Ectodermal cell (in vitro differentiated cells): ENCODE measurements around the gene AMOTL2.
A peak's percentile ranks its signal among the peaks of the same experiment; 100 is the strongest.

Experiments
- H3K27ac ChIP-seq: 2 replicates; pipeline ENCODE4 v1.7.0; 2013; ENCODE audit warnings: mild to moderate bottlenecking, low read depth, low read length; ENCODE audit not compliant: insufficient read depth, poor library complexity, severe bottlenecking
- H3K27me3 ChIP-seq: 2 replicates; pipeline ENCODE4 v1.7.0; 2013; ENCODE audit warnings: mild to moderate bottlenecking, low read length; ENCODE audit not compliant: insufficient read depth, control insufficient read depth, poor library complexity, severe bottlenecking
- H3K36me3 ChIP-seq: one replicate; pipeline ENCODE4 v1.7.0; 2013; ENCODE audit warnings: low read length; ENCODE audit not compliant: control insufficient read depth, insufficient read depth
- H3K4me1 ChIP-seq: one replicate; pipeline ENCODE4 v1.7.0; 2013; ENCODE audit warnings: low read length; ENCODE audit not compliant: control insufficient read depth, insufficient read depth
- H3K4me3 ChIP-seq: 2 replicates; pipeline ENCODE4 v1.7.0; 2013; ENCODE audit warnings: low read depth, low read length, control low read depth; ENCODE audit not compliant: insufficient read depth
- H3K9me3 ChIP-seq: 2 replicates; pipeline ENCODE4 v1.7.0; 2013; ENCODE audit warnings: mild to moderate bottlenecking, low read length, moderate library complexity; ENCODE audit not compliant: control insufficient read depth
- WGBS, 2 experiments: methylation state at CpG; one replicate each; pipeline ENCODE4 v1.1.7; 2013; ENCODE audit warnings: missing lambda C conversion rate in 2 of 2; 5-methylcytosine and 5-hydroxymethylcytosine counted together

AMOTL2 gene

DNA sequence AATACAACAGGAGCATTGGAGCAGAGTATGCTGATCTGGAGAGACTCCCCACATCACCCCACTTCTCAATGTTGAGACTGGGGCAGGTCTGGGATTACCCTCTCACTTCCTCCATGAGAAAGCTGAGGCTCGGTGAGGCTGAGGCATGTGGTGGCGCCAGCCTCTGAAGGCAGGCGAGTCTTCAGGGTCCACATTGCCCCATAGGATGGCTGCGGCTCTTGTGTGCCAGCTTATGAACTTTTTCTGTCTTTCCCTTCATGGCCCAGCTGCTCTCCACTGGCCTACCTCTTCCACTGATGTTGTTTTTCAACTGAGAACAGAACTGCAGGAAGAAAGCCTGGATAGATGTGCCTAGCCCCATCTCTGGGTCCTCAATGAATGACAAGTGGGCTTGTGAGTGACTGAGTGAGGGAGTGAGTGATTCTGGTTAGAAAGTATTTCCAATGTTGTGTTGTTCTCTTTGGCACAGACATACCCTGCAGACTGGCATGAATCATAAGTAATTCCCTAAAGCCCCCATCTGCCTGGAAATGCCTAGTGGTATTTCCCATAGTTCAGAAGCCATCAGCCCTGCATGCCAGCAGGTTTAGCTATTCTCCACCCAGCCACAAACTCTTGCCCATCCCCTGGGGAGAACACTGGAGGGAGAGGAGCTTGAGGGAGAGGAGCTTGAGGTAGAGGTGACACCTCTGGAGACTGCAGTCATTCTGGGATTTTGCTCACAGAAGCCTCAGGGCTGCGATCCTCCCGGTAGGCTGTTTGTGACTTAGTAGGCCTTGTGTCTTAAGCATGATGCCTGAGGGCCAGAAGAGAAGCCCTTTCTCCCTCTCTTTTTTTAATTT is 56.9 kb downstream of the AMOTL2 start:
- H3K27me3 ChIP-seq = peaks cover 15% of the 10 kb centered on the region
- H3K27ac ChIP-seq = no peak overlapping the region
- H3K9me3 ChIP-seq = no peaks in the 10 kb centered on the region
- peaks cover 22% of the 10 kb centered on the region for H3K4me1 ChIP-seq
- no peaks in the 10 kb centered on the region for H3K36me3 ChIP-seq
- WGBS, 2 experiments = 93 to 98% methylated on average over 6 of the region's 6 CpGs
- no peak overlapping the region for H3K4me3 ChIP-seq

DNA sequence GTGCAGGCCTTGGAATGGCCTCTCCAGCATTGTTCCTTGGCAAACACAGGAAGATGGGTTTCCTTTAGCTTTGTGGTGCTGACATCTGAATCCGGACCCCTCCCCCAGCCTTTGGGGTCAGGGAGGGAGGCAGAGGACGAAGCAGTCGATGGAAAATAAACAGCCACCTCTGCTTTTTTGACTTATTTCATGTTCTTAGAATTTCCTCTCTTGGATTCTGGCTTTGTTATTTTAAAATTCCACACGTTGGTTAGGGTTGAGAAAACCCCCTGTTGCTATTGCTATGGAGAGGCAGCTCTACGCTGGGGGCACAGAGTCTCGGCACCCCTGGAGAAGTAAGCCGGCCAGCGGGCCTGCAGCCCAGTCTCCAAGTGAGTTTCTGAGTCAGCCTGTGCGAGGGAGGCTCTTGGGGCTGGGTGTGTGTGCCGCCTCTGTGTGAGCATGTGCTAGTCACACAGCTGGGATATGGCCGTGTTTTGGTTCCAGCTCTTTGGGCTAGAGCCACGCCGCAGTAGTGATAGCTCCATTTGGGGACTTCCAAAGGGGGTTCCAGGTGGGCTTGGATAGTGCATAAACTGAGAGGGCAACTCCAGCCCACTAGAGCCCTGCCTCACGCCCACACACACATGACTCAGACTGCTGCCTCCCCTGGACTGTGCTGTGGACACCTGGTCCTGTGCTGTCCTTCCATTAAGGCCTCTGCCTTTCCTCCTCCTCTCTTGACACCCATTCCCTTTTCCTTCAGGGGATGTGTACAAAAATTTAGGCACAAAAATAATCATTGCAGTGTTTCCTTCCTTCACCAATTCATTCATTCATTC is 58.8 kb downstream of the AMOTL2 start:
- no peak overlapping the region for H3K27ac ChIP-seq
- peaks cover 22% of the 10 kb centered on the region for H3K4me1 ChIP-seq
- WGBS, 2 experiments = 52 to 57% methylated on average over 14 of the region's 14 CpGs
- no peaks in the 10 kb centered on the region for H3K9me3 ChIP-seq
- no peaks in the 10 kb centered on the region for H3K36me3 ChIP-seq
- no peak overlapping the region for H3K4me3 ChIP-seq
- H3K27me3 ChIP-seq = peaks cover 15% of the 10 kb centered on the region

DNA sequence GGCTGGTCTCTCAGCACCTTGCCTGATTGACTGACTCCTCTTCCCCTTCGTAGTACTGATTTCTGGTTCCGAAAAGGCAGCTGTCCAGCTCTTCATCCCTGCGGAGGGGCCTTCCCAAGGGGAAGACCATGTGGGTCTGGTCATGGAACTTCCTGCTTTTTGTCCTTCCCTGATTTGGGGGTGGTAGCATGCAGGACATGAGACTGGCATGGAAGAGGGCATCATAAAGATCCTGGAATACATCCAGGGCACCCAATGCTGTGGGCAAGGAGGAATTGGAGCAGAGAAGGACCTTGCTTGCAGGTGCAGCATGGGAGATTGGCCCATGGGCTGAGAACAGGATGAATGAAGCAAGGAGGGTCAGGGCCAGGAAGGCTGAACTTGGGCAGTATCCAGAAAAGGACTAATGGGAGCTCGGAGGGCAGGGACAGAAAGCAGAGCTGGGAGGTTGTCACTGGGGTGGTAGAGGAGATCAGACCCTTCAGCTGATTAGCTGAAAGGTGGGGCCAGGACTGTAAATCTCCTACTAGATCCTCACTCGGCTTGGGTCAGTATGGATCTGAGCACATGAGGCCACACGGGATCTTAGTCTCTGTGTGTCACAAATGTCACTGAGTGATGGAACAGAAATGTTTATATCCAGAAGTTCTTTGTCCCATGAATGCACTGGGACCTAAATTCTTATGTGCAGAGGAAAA is 59.5 kb downstream of the AMOTL2 start:
- Histone ChIP-seq H3K4me3 (no peak overlapping the region), H3K4me1 (peaks cover 26% of the 10 kb centered on the region), H3K36me3 (no peaks in the 10 kb centered on the region), H3K27ac (no peak overlapping the region), H3K9me3 (no peaks in the 10 kb centered on the region), H3K27me3 (peaks cover 15% of the 10 kb centered on the region)
- WGBS, 2 experiments = 85 to 89% methylated on average over 6 of the region's 6 CpGs

DNA sequence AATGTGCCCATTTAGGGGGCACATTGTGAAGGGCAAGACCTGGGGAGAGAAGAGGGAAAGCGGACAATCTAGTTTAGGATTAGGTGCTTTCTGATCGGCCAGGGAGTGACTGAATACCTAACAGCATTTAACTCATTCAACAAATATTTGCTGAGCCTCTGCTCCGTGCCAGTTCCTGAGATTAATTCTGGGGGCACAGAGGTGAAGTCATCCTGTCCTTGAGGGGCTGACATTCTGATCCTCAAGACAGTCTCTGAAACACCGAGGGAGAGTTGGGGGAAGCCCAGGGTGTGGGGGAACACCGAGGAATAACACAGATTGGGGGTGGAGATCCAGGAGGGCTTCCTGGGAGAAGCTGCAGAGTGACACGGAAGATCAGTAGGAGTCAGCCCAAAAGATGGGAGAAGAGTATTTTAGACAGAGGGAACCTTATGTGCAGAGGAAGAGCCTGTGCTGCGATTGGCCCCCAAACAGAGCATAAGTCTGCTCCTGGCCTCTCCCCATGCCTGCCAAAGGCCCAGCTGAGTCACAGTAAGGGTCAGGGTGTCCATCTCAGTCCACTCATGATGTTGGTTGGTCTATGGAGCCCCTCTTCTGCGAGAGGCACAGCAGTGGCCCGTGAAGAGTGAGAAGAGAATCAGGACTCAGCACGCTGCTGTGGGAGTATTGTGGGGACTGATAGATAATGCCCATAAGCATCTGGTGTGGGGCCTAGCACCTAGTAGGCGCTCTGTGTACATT is 60.2 kb downstream of the AMOTL2 start:
- Histone ChIP-seq H3K27me3 (peaks cover 15% of the 10 kb centered on the region), H3K27ac (no peak overlapping the region), H3K4me1 (peaks cover 28% of the 10 kb centered on the region), H3K9me3 (no peaks in the 10 kb centered on the region), H3K36me3 (no peaks in the 10 kb centered on the region), H3K4me3 (peak overlapping the region; percentile 38)
- WGBS, 2 experiments = 79 to 81% methylated on average over 11 of the region's 11 CpGs

DNA sequence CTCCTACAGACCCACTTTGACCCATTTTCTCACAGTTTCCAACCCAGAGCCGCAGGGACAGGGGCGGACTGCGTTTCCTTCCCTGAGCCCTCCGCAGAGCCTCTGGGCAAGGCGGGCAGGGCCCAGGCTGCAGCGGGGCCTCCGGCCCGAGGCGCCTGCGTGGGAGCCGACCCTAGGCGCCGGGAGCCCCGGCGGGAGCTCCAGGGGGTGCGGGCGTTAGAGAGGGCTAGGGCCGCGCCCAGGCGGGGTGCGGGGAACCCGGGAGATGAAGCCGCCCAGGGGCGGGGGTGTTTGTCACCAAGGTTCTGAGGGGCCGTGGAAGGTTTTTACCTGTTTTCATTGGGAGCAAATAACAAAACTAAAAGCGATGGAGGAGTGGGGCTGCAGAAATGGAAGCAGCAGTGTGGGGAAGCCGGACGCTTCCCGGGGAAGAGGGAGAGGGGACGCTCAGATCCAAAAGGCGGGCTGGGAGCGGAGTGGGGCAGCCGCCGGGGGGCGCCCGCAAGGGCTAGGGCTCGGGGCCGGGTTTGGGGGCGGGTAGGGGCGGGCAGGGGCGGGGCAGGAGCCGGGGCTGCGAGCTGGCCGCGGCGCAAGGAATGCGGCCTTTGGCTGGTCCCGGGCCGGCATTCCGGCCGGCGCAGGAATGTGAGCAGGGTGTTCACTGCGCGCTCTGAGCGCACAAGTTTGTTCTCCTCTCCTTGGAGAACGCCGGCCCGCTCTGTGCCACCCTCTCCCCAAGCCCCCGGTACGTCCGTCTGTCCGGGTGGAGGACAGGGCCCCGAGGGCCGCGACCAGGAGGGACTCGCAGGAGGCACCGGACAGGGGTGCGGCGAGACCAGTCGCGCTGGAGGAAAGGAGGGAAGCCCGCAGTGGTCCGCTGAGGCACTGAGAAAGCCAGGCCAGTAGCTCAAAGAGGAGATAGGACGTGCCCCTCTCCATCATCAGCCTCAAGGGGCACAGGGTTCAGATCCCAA is 61.1 kb downstream of the AMOTL2 start:
- peak overlapping the region; percentile 84 for H3K27ac ChIP-seq

DNA sequence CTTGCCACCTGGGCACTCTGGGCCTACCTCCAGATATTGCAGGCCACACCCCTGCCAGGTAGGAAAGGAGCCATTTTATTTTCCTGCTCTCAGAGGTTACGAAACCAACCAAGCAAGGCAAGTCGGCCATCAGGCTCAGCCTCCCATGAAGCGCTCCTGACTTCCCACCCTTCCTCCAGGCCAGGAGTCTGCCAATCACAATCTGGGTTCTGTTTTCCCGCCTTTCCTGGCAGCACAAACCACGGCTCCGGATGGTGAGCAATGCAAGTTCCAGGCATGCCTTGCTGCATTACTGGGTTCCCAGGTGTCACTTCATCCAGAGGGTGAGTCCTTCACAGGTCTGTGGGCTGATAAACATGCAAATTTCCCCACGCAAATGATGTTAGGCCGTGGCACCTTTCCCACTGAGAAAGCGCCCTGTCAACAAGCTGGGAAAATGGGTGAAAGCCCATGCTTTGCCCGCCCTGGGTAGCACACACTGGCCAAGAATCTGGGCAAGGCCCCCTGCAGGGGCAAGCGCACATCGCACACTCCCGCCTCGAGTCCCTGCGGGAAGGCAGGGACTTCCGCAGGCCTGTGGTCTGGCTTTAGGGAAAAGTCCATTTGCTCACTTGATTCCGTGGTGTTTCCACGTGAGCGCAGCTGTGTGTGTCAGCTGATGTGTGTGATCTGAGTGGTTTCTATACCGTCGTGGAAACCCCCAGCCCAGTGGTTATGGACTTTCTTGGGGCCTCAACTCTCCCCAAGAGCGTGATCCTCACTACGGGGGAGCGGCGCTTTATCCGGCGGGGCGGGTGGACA is 62.0 kb downstream of the AMOTL2 start:
- Histone ChIP-seq H3K9me3 (no peaks in the 10 kb centered on the region), H3K27me3 (peaks cover 15% of the 10 kb centered on the region), H3K27ac (no peak overlapping the region), H3K4me3 (no peak overlapping the region), H3K4me1 (peaks cover 28% of the 10 kb centered on the region), H3K36me3 (no peaks in the 10 kb centered on the region)
- WGBS, 2 experiments = 90 to 91% methylated on average over 28 of the region's 28 CpGs

More for the DNA sequence above, 61.1 kb downstream of the AMOTL2 start:
- Histone ChIP-seq H3K27me3 (peaks cover 15% of the 10 kb centered on the region), H3K9me3 (no peaks in the 10 kb centered on the region), H3K36me3 (no peaks in the 10 kb centered on the region), H3K4me1 (peaks cover 28% of the 10 kb centered on the region), H3K4me3 (peak overlapping the region; percentile 38)
- WGBS, 2 experiments = 36 to 38% methylated on average over 74 of the region's 74 CpGs

DNA sequence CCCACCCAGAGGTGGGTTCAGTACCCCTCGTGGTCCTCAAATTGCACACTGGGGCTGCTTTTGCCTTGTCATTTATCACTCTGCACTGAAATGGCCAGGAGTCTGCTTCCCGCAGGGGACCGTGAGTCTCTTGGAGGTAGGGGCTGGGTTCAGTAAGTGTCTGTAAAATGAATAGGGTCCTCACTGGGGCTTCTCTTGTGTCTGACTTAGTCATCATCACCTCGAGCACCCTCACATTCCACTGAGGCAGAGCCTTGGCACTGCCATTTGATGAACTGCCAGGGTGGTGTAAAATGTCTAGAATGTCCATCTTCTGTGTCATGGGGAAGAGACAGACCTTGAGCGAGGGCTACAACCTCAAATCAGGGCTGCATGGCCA is 62.6 kb downstream of the AMOTL2 start:
- Histone ChIP-seq H3K27ac (no peak overlapping the region), H3K36me3 (no peaks in the 10 kb centered on the region), H3K27me3 (peaks cover 15% of the 10 kb centered on the region), H3K4me1 (peaks cover 28% of the 10 kb centered on the region), H3K9me3 (no peaks in the 10 kb centered on the region), H3K4me3 (no peak overlapping the region)
- 94 to 97% methylated on average over 5 of the region's 5 CpGs for WGBS, 2 experiments

DNA sequence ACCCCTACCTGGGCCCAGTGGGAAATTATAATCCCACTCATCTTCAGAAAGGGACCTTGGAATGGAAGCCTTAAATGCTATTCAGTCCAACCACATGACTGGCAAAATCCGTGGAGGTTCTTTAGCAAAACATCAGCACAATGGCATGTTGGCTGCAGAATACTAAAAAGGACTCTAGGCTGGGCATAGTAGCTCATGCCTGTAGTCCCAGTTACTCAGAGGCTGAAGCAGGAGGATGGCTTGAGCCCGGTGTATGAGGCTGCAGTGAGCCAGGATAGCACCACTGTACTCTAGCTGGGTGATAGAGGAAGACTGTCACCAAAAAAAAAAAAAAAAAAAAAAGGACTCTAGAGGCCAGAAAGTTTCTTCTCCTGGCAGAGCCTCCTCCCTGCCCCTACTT is 63.0 kb downstream of the AMOTL2 start:
- Histone ChIP-seq H3K27me3 (peaks cover 15% of the 10 kb centered on the region), H3K27ac (no peak overlapping the region), H3K36me3 (no peaks in the 10 kb centered on the region), H3K4me3 (no peak overlapping the region), H3K9me3 (no peaks in the 10 kb centered on the region), H3K4me1 (peaks cover 28% of the 10 kb centered on the region)
- WGBS, 2 experiments = 74 to 84% methylated on average over 2 of the region's 2 CpGs
